NCI-H345 treated with DMSO at 0.1 percent for 48 hours (cell line): ENCODE results near the gene PTPRE.

Experiments
- DNase-seq: peaks from one replicate; lab custom pipeline; 2025; ENCODE audit not compliant: unreplicated experiment; lab: John Stamatoyannopoulos, UW

The PTPRE gene

GRCh38 chr10:127882801-127883459 is 24.0 kb upstream of the PTPRE start:
- DNase-seq = no peak

- DNase-seq = no peak
These were observed 23.4 kb upstream of the PTPRE start for GRCh38 chr10:127883516-127883915.

- DNase-seq = no peak
These were observed 22.4 kb upstream of the PTPRE start for GRCh38 chr10:127884501-127884900.

- no peak for DNase-seq
These were observed 20.4 kb upstream of the PTPRE start for GRCh38 chr10:127886371-127887051.

GRCh38 chr10:127887541-127888415 is 19.1 kb upstream of the PTPRE start:
- no peak for DNase-seq

- DNase-seq = no peak
These were observed 18.2 kb upstream of the PTPRE start for GRCh38 chr10:127888521-127889312.

GRCh38 chr10:127889605-127890195 is 17.2 kb upstream of the PTPRE start:
- no peak for DNase-seq

- DNase-seq = no peak
These were observed 16.7 kb upstream of the PTPRE start for GRCh38 chr10:127890216-127890615.

GRCh38 chr10:127890832-127891334 is 16.0 kb upstream of the PTPRE start:
- no peak for DNase-seq

- DNase-seq = no peak
These were observed 14.2 kb upstream of the PTPRE start, which contains the start of gene CLRN3 for GRCh38 chr10:127892743-127893142. Gene CLRN3, minus strand, starts transcription at chr10:127892941. Its CDS starts 157 bp downstream, at chr10:127892784.

GRCh38 chr10:127894146-127894545 is 12.8 kb upstream of the PTPRE start:
- DNase-seq = no peak

- DNase-seq = no peak
These were observed 10.3 kb upstream of the PTPRE start for GRCh38 chr10:127896590-127896989.

GRCh38 chr10:127897177-127897576 is 9.7 kb upstream of the PTPRE start:
- DNase-seq = no peak

GRCh38 chr10:127899766-127900387 is 7.0 kb upstream of the PTPRE start:
- DNase-seq = no peak

GRCh38 chr10:127903789-127904188 is 3.1 kb upstream of the PTPRE start:
- no peak for DNase-seq

GRCh38 chr10:127904311-127905000 is 2.4 kb upstream of the PTPRE start:
- no peak for DNase-seq

GRCh38 chr10:127905001-127905847 is 1.7 kb upstream of the PTPRE start:
- DNase-seq = no peak

GRCh38 chr10:127905848-127906261 is 1.0 kb upstream of the PTPRE start:
- no peak for DNase-seq
